GM21528 (cell line): ENCODE results near the gene SEPTIN3.

Experiments used
- ATAC-seq: cut with Tn5 transposase; IDR thresholded peaks from one replicate; pipeline ENCODE4 v1.9.1; 2021; ENCODE audit warnings: mild to moderate bottlenecking, moderate library complexity; ENCODE audit not compliant: unreplicated experiment, low FRiP score

The SEPTIN3 gene

DNA sequence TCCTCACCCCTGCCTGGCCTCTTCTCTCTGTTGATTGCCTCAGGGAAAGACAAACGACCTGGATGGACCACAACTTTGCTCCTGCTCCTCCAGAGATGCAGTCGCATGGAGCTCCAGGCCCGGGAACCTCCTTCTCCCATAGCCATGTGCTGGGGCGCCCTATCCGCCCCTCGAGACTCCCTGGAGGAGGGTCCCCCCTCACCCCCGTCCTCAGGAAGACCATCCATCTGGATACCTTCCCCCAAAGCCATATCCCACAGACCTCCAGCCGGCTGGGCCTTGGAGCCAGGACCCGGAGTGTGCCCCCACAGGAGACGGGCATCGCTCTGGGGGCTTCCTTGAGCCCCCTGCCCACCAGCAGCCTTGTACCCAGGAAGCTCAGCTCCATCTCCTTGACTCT is 2.2 kb downstream of the SEPTIN3 start:
- no peak for ATAC-seq

DNA sequence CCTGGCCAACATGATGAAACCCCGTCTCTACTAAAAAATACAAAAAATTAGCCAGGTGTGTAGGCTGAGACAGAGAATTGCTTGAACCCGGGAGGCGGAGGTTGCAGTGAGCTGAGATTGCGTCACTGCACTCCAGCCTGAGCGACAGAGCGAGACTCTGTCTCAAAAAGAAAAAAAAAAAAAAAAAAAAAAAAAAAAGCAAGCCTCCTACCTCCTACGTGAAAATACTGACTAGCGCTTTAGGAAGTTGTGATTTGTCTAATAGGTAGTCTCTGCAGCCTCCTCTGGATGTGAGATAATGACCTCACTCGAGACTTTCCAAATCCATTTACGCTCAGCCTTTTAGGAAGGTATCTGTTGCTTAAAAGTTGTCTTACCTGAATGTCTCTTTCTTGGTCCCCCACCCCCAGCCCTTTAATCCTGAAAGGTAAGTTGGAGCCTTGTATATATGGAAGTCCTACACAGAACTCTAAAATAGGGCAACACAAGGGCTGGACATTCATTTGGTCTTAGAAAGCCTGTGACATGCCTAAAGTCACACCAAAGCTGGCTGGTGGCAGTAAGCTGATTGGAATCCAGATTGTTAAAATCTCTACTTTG is 5.5 kb downstream of the SEPTIN3 start:
- ATAC-seq = no peak

DNA sequence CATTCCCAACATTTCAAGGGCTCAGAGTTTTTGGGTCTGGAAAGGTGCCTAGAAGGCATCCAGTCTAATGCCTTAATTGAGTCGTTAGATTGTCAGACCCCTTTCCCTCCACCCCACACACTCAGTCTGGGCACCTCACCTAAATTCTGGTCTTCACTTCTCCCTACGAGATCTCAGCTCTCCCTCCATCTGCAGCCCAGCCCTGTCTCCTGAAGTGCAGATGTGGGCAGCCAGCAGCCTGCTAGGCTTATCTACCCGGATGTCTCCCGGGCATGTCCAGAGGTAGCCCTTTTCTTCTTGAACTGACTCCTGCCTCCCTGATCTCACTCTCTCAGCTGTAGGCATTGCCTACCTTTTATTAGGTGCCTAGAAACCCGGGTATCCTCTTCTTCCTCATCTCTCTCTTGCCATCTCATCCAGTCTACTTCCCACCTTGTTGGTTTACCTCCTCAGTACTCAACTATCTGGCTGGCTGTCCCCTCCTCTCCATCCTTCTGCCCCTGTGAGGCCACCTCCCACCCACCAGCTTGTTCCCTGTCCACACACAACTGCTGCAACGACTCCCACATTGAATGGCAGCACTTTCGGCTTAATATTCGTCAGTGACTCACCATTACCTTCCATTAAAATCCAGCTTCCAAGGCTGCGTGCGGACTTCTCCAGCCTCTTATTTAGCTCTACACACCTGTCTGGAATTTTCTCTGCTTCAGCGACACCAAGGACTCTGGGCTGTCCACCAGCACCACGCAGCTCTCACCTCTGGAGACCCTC is 6.2 kb downstream of the SEPTIN3 start:
- ATAC-seq = no peak

DNA sequence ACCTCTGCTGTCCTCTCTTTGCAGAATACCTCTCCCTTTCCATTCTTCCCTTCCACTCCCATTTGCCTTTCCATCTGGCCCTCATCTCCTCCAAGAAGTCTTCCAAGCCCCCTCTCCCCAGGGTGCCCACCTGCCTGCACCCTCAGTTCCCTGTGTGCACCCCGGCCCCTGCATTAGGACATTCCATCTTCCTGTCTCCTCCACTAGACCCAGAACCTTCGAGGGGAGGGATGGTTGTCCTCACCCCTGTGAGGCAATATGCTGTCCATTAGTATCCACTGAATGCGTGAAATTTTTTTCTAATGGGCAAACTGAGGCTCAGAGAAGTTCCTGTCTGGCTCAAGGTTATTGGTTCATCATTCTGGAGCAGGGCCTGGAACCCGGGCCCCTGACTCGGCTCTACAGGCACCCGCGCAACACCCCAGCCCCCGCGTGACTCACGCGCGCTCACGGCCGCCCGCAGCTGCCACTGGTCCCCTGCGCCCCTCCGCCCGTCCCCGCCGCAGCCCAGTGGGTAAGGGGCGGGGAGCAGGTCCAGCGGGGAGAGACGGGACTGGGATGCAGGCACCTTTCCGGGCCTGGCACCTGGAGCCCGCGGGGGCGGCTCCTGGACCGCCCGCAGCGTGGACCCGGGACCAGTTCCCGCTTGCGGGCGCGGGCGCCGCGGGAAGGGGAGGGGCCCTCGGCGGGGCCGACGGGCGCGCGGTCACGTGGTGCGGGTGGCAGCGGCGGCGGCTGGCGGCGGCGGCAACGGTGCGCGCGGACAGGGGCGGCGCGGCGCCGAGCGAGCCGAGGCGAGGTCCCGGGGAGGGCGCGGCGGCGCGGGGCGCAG is 7.0 kb downstream of the SEPTIN3 start:
- no peak for ATAC-seq

DNA sequence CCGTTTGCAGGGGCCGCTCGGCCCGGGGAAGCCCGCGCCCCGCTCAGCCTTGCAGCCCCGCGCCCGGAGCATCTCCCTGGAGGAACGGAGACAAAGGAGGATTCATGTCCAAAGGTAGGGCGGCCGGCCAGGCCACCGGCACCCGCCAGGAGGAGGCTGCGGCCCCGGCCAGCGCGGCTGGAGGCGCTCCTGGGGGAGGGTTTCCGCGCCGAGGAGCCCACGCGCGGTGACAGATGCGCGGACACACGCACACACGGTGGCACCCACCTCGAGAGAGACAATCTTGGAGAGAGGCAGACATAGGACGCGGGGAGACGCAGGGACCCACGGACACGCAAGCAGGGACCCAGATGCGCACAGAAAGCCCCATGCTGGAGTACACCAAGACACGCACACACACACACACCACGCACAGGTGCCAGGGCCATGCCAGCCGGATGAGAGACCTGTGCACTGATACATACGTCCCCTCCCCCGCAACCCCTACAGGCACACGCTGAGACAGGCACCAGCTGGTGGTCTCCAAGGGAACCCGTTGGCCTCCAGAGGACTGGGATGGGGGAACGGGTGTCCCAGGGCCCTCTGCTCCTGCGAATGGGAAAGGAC is 7.8 kb downstream of the SEPTIN3 start:
- ATAC-seq = no peak

DNA sequence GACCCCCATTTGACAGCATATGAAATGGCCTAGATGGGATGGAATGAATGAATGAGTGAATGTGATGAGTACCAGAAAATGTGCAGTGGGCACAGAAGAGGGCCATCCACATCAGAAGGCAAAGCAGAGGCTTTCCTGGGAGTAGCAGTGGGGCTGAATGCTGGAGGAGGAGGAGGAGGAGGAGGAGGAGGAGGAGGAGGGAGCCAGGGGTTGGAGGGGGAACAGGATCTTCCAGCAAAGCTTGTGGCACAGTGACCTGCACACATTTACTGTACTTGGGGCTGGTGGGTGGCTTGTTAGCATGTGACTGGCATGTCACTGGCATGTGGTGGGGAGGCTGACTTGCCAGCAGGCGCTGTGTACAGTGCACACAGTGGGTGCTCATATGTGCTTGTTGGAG is 9.5 kb downstream of the SEPTIN3 start:
- no peak for ATAC-seq

DNA sequence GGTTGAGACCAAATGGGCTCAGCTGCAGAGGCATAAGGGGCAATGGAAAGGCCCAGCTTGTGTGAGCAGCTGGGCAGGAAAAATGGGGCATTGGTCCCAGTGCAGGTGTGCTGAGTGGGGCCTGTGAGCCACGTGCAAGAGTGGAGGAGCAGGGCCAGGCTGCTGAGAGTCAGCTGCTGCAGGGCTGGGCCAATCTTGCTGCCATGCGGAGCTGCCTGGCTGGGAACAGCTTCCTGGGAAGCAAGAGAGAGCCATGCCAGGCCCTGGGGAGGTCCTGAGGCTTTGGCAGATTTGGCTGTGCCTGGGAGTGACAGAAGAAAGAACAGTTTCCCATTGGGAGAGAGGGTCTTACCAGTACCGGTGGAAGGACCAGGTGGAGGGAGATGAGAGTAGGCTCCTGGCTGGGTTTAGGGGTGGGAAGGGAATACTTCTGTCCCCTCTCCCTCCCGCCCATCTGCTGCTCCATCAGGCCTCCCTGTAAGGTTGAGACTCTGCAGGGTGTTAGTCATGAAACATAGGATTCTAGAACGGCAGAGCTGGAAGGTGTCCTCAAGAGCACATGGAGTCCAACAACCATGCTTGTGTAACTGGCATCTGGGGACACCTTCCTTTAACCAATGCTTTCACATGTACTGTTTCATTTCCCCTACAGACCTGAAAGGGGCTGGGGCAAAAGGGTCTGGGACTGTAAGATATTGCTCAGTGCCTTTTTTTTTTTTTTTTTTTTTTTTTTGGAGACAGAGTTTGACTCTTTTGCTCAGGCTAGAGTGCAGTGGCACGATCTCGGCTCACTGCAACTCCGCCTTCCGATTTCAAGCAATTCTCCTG is 10.4 kb downstream of the SEPTIN3 start:
- ATAC-seq = no peak

DNA sequence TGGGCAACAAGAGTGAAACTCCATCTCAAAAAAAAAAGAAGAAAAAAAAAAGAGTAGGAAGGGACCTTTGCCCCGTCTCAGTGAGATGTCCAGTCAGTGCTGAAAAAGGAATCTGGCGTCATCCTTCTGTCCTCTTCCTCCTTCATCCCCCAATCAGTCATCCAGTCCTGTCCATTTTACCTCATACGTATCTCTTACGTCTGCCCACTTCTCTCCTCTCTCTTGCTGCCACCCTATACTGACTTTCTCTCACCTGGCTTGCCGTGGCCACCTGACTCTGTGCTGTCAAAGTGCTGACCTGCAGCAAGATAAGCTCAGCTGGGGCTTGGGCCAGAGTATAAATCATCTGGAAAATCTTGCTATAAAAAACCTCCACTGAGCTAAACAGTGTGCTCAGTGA is 13.6 kb downstream of the SEPTIN3 start:
- ATAC-seq = no peak

DNA sequence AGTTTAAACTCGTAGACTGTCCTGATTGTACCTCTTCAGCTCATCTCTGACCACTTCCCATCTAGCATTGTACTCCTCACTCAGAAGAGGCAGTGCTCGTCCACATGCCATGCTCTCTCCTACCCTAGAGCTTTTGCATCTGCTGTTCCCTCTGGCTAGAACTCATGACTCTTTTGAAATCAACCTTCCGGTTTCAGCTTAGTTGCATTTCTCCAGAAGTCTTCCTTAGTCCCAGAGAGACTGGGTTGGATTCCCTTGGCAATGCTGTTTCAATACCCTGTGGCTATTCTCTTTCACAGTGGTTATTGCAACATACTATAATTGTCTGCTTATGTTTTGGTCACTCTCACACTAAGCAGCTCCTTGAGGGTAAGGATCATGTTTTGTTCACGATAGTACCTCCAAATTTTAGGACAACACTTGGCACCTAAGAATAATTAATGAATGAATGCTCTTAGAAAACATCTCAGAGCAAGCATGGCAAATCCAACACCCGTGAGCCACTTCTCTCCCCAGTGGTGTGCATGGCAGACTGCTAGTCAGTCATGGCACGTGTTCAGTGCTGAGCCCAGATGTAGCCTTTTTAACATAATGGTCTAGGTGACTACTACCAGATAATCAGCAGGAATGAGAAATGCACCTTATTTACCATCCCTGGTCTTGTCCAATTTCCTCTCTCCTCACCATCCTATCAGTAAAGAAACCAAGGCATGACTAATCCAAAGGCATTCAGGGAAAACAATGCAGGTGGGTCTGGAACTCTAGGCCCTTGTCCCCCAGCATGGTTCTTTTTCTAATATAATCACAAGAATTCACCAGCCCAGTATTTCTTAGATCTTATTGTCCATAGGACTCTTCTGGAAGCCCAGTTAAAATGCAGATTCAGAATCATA is 14.5 kb downstream of the SEPTIN3 start:
- no peak for ATAC-seq

DNA sequence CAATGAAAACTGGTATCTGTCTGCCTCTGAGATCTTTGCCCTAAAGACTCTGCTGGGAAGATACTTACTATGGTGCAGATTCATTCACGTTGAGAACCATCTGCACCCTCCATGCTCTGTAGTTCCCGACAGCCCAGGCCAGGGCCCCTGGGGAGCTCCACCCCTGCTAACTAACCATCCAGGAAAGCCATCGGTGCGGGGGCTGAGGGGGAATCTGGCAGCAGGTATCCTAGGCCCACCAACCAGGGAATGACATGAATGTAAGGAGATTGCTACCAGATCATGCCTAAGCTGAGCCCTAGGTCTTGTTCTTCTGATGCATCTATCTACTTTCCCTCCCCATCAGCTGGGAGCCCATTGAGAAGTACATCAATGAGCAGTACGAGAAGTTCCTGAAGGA is 18.0 kb downstream of the SEPTIN3 start:
- ATAC-seq = no peak

DNA sequence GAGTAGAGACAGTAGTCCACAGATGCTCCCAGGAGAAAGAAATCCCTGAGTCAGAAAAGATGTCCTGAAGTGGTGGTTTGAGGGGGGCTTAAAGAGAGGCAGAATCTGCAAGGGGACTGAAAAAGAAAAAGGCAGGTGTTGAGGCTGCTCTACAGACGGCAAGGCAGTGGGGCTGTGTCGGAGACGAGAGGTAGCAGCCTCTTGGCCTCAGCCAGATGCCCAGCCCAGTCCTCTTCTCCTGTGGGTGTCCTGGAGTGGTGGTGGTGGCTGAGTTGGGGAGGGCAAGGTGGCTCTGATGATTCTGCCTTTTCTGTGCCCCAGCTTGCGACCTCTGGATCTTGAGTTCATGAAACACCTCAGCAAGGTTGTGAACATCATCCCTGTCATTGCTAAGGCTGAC is 20.0 kb downstream of the SEPTIN3 start:
- ATAC-seq = no peak

DNA sequence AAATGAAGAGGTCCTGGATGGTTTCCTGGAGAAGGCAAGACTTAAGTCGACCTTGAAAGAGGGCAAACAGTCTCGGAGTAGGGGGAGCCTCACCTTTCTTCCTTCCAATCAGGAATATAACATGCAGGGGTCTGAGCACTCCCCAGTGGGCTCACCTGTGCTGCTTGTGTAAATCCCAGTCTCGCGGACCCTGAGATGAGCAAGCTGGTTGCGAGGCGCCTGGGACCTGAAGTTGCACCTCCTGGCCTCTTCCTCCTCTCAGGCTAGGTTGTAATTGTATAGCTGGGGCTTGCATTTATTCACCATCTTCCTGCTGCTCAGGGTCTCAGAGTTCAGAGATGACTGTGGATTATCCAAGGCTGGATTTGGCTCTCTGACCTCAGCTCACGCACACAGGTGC is 21.9 kb downstream of the SEPTIN3 start:
- no peak for ATAC-seq

DNA sequence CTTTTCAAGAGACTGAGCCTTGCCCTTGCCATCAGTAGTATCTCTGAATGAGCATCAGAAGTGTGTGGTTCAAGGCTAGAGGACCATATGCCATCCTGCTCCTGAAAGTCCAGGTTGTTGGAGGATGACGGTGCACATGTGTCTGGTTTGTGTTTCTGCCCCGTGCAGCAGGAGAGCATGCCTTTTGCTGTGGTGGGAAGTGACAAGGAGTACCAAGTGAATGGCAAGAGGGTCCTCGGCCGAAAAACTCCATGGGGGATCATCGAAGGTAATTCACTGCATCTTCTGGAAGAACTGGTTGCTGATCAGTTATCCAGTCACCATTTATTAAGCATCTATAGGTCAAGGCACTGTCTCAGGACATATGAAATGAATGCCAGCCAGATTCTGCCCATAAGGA is 23.3 kb downstream of the SEPTIN3 start:
- no peak for ATAC-seq

DNA sequence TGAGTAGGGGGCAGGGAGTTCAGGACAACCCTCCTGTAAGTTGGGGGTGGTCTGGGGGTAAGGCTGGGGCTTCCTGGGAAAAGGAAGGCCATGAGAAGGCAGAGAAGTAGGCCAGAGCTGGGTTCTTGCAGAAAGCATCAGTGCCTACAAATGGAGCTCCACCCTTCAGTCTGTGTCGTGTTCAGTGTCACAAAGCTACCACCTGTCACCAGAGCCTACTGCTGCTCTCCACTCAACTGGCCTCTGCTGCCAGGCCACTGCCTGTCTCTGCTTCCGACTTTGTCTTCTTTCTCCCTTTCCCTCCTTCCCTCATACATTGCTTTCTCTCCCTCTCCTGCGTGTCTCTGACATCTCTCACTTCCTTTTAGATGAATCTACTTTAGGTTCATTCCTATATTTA is 26.0 kb downstream of the SEPTIN3 start:
- no peak for ATAC-seq

DNA sequence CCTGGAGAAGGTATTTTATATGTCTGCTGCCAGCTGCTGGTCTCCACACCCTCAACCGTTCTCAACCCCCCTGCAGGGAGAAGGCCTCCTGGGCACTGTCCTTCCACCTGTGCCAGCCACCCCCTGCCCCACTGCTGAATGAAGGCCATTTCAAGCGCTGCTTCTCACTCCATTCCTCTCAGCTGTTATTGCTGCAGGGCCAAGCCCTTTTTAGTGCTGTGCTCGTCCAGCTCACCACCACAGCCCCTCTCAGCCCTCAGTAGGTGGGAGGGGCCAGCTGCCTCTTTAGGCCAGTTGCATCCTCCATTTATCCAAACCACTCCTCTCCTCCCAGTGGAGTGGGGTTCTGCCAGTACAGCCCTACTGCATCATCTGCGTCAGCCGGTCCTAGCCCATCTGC is 27.6 kb downstream of the SEPTIN3 start:
- ATAC-seq = no peak

DNA sequence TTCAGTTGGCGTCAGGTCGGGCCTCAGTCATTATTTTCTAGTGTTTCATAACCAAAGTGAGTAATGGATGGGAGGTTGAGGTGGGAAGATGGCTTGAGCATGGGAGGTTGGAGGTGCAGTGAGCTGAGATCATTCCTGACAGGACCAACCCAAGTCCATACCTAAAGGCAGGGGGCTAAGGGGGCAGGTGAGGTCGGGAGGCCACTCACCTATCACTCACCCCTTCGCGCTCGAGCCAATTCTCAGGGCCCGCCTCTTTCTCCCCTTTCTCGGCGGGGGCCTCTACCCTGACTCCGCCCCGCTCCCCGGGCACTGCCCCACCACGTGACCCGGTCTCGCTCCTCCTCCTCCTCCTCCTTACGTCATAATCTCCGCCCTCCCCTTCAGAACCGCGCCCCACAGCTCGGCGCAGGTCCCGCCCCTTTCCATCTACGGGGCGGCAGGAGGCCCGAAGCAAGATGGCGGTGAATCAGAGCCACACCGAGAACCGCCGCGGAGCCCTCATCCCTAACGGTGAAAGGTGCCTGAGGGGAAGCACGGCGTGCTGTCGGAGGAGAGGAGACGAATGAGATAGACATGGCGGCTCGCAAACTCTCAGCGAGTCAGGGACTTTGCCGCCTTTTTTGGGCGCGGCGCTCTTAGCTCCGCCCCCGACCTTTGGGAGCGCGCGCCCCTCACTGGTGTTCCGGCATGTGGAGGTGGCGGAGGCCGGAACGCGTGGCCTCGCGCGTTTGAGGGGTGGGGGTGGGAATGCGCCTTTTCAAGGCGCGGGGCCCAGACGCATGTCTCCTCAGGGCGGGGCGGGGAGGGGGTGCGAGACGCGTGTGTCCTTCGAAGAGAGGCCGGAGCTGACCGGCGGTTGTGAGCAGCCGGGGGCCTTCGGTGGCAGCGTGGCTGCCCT is 29.4 kb downstream of the SEPTIN3 start, which contains the start of gene WBP2NL:
TSS of gene WBP2NL (plus strand) at position 428 of the 901 bp plus-strand sequence. CDS start at position 459, 31 bp downstream.
- ATAC-seq = no peak

DNA sequence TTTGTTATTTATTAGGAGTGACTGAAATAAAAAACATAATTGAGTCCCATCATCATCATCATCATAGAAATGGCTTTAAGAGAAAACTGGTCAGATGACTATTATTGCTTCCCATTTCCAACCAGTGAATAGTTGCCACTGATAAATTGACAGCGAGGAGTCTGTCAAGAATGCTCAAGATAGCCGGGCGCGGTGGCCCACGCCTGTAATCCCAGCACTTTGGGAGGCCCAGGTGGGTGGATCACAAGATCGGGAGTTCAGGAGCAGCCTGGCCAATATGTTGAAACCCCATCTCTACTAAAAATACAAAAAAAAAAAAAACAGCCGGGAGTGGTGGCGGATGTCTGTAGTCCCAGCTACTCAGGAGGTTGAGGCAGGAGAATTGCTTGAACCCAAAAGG is 31.2 kb downstream of the SEPTIN3 start:
- ATAC-seq = no peak

DNA sequence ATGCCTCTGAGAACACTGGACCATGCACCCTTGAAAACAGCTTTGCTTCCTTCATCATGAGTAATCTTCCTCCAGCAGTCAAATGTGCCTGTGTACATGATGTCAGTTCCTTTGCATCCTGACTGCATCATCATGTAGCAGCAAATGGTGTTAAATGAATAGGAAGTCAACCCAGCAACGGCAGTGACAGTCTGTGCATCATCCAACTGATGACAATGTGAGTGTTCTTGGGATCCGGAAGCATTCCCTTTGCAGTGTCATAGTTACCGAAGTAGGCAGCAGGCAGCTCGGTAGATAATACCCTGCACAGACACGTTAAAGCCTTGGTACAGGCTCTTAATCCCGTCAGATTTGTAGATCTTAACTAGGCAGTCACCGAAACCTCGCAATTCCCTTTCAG is 31.9 kb downstream of the SEPTIN3 start:
- no peak for ATAC-seq
